GM12873 (cell line): ENCODE data around the gene POMGNT2.

Source experiments
- CTCF ChIP-seq: IDR thresholded peaks from 2 replicates; pipeline ENCODE4 v1.5.1; 2012; ENCODE audit warnings: low read depth, mild to moderate bottlenecking, moderate library complexity, low read length, control low read depth; ENCODE audit not compliant: insufficient read depth; ENCODE audit errors: missing control alignments

The POMGNT2 gene

GRCh38 chr3:43062564-43063040 lies 43.3 kb downstream of the POMGNT2 start:
- TF ChIP-seq CTCF: no peak

- TF ChIP-seq CTCF: no peak
Observed at GRCh38 chr3:43062040-43062563, 43.8 kb downstream of the POMGNT2 start.

- TF ChIP-seq CTCF: no peak
Observed at GRCh38 chr3:43061101-43061895, 44.6 kb downstream of the POMGNT2 start.

GRCh38 chr3:43059456-43059855 lies 46.4 kb downstream of the POMGNT2 start:
- TF ChIP-seq CTCF: no peak

GRCh38 chr3:43055806-43056770 lies 49.8 kb downstream of the POMGNT2 start:
- TF ChIP-seq CTCF: no peak

- no peak for TF ChIP-seq CTCF
Observed at GRCh38 chr3:43055393-43055792, 50.5 kb downstream of the POMGNT2 start.

- no peak for TF ChIP-seq CTCF
Observed at GRCh38 chr3:43054754-43055153, 51.1 kb downstream of the POMGNT2 start.
